K562 treated with DMSO at 1 percent for 4 hours (cell line): ENCODE results near the gene NTNG1. TPM values are rescaled to one million over a fixed set of nuclear protein-coding genes. Genes with fewer than 3 reads are reported as not detected.

ENCODE experiments used
- total RNA-seq: library from RNA; unstranded; fragments of 300-600 nt; gene quantifications from 2 replicates; pipeline ENCODE4 v1.2.3, GENCODE V29; 2022; ENCODE audit not compliant: insufficient read depth

The NTNG1 gene
- total RNA-seq = not detected in 2 replicates

GRCh38 chr1:107140703-107141490 is at the start of gene NTNG1:
Gene NTNG1, plus strand, starts transcription at chr1:107141039.

Other genes starting within 250 kb of the NTNG1 start
- gene PRMT6, start 84.4 kb upstream of the NTNG1 start, total RNA-seq = 8.7 and 10.6 TPM in 2 replicates